Mesenchymal stem cell (in vitro differentiated cells and primary cell): ENCODE data around the gene ISX.

Source experiments
- DNase-seq: peaks from one replicate; pipeline ENCODE4 v3.0.0-alpha.2; 2013
- H2AFZ ChIP-seq: one replicate; pipeline ENCODE4 v1.6.1; 2013; ENCODE audit warnings: low read depth, mild to moderate bottlenecking, control low read depth, inconsistent platforms, low read length, moderate library complexity
- H2AK5ac ChIP-seq: 2 replicates; pipeline ENCODE4 v1.6.1; 2013; ENCODE audit warnings: low read length, moderate library complexity, mild to moderate bottlenecking, inconsistent platforms; ENCODE audit not compliant: severe bottlenecking
- H2BK120ac ChIP-seq: one replicate; pipeline ENCODE4 v1.6.1; 2013; ENCODE audit warnings: low read depth, mild to moderate bottlenecking, inconsistent platforms, low read length, moderate library complexity
- H2BK12ac ChIP-seq, 2 experiments: one replicate each; pipeline ENCODE4 v1.6.1; 2013; ENCODE audit warnings: inconsistent platforms in 2 of 2, low read length in 2 of 2, mild to moderate bottlenecking in 2 of 2, moderate library complexity in 2 of 2, control low read depth in 1 of 2
- H2BK15ac ChIP-seq: one replicate; pipeline ENCODE4 v1.6.1; 2013; ENCODE audit warnings: mild to moderate bottlenecking, low read depth, inconsistent platforms; ENCODE audit not compliant: poor library complexity, severe bottlenecking
- H2BK5ac ChIP-seq: 2 replicates; pipeline ENCODE4 v1.6.1; 2013; ENCODE audit warnings: low read depth, mild to moderate bottlenecking, low read length, control low read depth, inconsistent platforms; ENCODE audit not compliant: poor library complexity, severe bottlenecking
- H3K14ac ChIP-seq, 2 experiments: one replicate each; pipeline ENCODE4 v1.6.1; 2013; ENCODE audit warnings: inconsistent platforms in 2 of 2, low read length in 2 of 2, control low read depth in 1 of 2, mild to moderate bottlenecking in 1 of 2, moderate library complexity in 1 of 2
- H3K18ac ChIP-seq, 2 experiments: one replicate each; pipeline ENCODE4 v1.6.1; 2013; ENCODE audit warnings: inconsistent platforms in 2 of 2, low read length in 2 of 2, control low read depth in 1 of 2, low read depth in 1 of 2, mild to moderate bottlenecking in 1 of 2
- H3K23ac ChIP-seq, 2 experiments: one replicate each; pipeline ENCODE4 v1.6.1; 2013; ENCODE audit warnings: inconsistent platforms in 2 of 2, low read length in 2 of 2, mild to moderate bottlenecking in 2 of 2, moderate library complexity in 2 of 2, control low read depth in 1 of 2
- H3K27ac ChIP-seq: 2 replicates; pipeline ENCODE4 v1.5.1; 2013; ENCODE audit warnings: mild to moderate bottlenecking, moderate library complexity, low read length, control low read depth, inconsistent platforms; ENCODE audit not compliant: poor library complexity, severe bottlenecking
- H3K27me3 ChIP-seq, 2 experiments: 2 replicates each; pipeline versions ENCODE4 v1.6.1 to v1.7.0; 2013; ENCODE audit warnings: low read length in 2 of 2, mild to moderate bottlenecking in 2 of 2, moderate library complexity in 2 of 2, control low read depth in 1 of 2, inconsistent platforms in 1 of 2; ENCODE audit not compliant: control insufficient read depth in 1 of 2, insufficient read depth in 1 of 2
- H3K36me3 ChIP-seq, 2 experiments: 2 replicates each; pipeline versions ENCODE4 v1.6.1 to v1.7.0; 2013; ENCODE audit warnings: low read length in 2 of 2, control low read depth in 1 of 2, inconsistent platforms in 1 of 2, low read depth in 1 of 2, mild to moderate bottlenecking in 1 of 2; ENCODE audit not compliant: insufficient read depth in 2 of 2, control insufficient read depth in 1 of 2
- H3K4ac ChIP-seq, 2 experiments: one replicate each; pipeline ENCODE4 v1.6.1; 2013; ENCODE audit warnings: inconsistent platforms in 2 of 2, low read length in 2 of 2, mild to moderate bottlenecking in 2 of 2, moderate library complexity in 2 of 2, control low read depth in 1 of 2, low read depth in 1 of 2
- H3K4me1 ChIP-seq: 2 replicates; pipeline ENCODE4 v1.6.1; 2013; ENCODE audit warnings: low read depth, low read length, control low read depth; ENCODE audit not compliant: control insufficient read depth, insufficient read depth
- H3K4me2 ChIP-seq: 2 replicates; pipeline ENCODE4 v1.6.1; 2013; ENCODE audit warnings: low read length, mild to moderate bottlenecking, inconsistent platforms; ENCODE audit not compliant: poor library complexity, severe bottlenecking
- H3K4me3 ChIP-seq, 2 experiments: 2 replicates each; pipeline versions ENCODE4 v1.5.1 to v1.7.0; 2013; ENCODE audit warnings: low read length in 2 of 2, mild to moderate bottlenecking in 2 of 2, control low read depth in 1 of 2, low read depth in 1 of 2; ENCODE audit not compliant: insufficient read depth in 1 of 2
- H3K79me1 ChIP-seq: replicated peaks from 2 replicates; pipeline ENCODE4 v1.6.1; 2013; ENCODE audit warnings: mild to moderate bottlenecking, control low read depth, low read length, inconsistent platforms; ENCODE audit not compliant: poor library complexity, severe bottlenecking
- H3K9ac ChIP-seq: 2 replicates; pipeline ENCODE4 v1.7.0; 2013; ENCODE audit warnings: mild to moderate bottlenecking, low read length, moderate library complexity
- H3K9me3 ChIP-seq: 2 replicates; pipeline ENCODE4 v1.7.0; 2013; ENCODE audit warnings: mild to moderate bottlenecking, low read length; ENCODE audit not compliant: control insufficient read depth
- H4K8ac ChIP-seq: one replicate; pipeline ENCODE4 v1.6.1; 2013; ENCODE audit warnings: inconsistent platforms, mild to moderate bottlenecking, low read length, moderate library complexity
- H4K91ac ChIP-seq: one replicate; pipeline ENCODE4 v1.6.1; 2013; ENCODE audit warnings: mild to moderate bottlenecking, low read length, inconsistent platforms
- WGBS: methylation state at CpG from one replicate; pipeline ENCODE4 v1.1.7; 2013; ENCODE audit warnings: mixed read lengths; 5-methylcytosine and 5-hydroxymethylcytosine counted together

Gene ISX

DNA sequence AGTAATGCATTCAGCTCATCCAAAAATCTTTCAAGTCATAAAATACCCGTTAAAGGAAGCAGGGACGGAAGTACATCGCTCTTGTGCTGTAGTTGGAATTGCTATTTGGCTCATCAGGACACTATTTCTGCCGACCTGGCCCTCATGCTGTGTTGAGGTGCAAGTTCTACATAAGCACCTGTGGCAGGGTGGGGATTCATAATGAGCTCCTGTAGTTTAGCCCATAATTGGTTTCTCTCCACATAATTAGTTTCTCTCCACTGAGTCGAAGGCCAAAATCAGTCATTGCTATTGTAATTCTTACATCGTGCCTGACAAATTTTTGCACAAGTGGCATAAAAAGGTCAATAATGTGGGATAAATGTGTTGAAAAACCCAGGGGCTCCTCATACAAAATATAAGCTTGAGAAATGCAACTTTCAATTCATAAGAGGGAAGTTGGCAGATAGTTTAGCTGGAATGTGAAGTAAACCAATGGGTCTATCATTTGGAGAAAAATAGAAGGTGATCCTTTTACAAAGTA is 14.9 kb upstream of the ISX start:
- H3K23ac ChIP-seq, result no peak overlapping the region
- no peak overlapping the region for H4K91ac ChIP-seq
- H3K18ac ChIP-seq, result no peak overlapping the region
- no peaks in the 10 kb centered on the region for H3K4me1 ChIP-seq
- H2BK5ac ChIP-seq, result no peak overlapping the region
- H3K27ac ChIP-seq, result no peak overlapping the region
- H2BK120ac ChIP-seq, result no peak overlapping the region
- H2BK15ac ChIP-seq, result no peak overlapping the region
- no peak overlapping the region for H2BK12ac ChIP-seq
- no peak overlapping the region for H3K4me2 ChIP-seq
- H3K14ac ChIP-seq, result no peak overlapping the region
- no peaks in the 10 kb centered on the region for H3K36me3 ChIP-seq
- WGBS, result 77% methylated on average over 6 of the region's 6 CpGs
- H2AFZ ChIP-seq, result no peak overlapping the region
- H3K4me3 ChIP-seq, result no peak overlapping the region
- H3K4ac ChIP-seq, result no peak overlapping the region
- H3K79me1 ChIP-seq, result no peaks in the 10 kb centered on the region
- peaks cover 3% of the 10 kb centered on the region for H3K9me3 ChIP-seq
- no peak for DNase-seq
- no peaks in the 10 kb centered on the region for H3K27me3 ChIP-seq
- H2AK5ac ChIP-seq, result no peak overlapping the region
- no peak overlapping the region for H3K9ac ChIP-seq
- H4K8ac ChIP-seq, result no peak overlapping the region

DNA sequence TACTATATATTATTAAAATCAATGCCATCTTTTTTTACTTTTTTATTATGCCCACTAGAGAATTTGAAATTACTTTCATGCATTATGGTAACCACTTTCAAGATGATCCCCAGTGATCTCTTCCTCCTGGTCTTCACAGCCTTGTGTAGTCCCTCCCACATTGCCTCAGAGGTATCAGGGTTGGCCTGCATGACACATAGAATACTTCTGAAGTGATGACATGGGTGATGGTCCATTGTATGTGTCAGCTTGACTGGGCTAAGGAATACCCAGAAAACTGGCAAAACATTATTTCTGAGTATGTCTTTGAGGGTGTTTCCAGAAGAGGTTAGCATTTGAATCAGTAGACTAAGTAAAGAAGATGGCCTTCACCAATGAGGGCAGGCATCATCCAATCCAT is 14.2 kb upstream of the ISX start:
- no peaks in the 10 kb centered on the region for H3K36me3 ChIP-seq
- no peak overlapping the region for H3K18ac ChIP-seq
- no peak overlapping the region for H2AFZ ChIP-seq
- H3K4me2 ChIP-seq, result no peak overlapping the region
- H3K4me3 ChIP-seq, result no peak overlapping the region
- no peak overlapping the region for H2BK15ac ChIP-seq
- H4K8ac ChIP-seq, result no peak overlapping the region
- no peak overlapping the region for H3K14ac ChIP-seq
- H3K79me1 ChIP-seq, result no peaks in the 10 kb centered on the region
- H2BK5ac ChIP-seq, result no peak overlapping the region
- no peak overlapping the region for H3K4ac ChIP-seq
- no peak overlapping the region for H2AK5ac ChIP-seq
- H4K91ac ChIP-seq, result no peak overlapping the region
- no peak overlapping the region for H2BK12ac ChIP-seq
- DNase-seq, result no peak
- H3K27ac ChIP-seq, result no peak overlapping the region
- H3K4me1 ChIP-seq, result no peaks in the 10 kb centered on the region
- no peak overlapping the region for H3K23ac ChIP-seq
- H2BK120ac ChIP-seq, result no peak overlapping the region
- no peak overlapping the region for H3K9ac ChIP-seq
- H3K27me3 ChIP-seq, result no peaks in the 10 kb centered on the region
- H3K9me3 ChIP-seq, result peaks cover 3% of the 10 kb centered on the region

DNA sequence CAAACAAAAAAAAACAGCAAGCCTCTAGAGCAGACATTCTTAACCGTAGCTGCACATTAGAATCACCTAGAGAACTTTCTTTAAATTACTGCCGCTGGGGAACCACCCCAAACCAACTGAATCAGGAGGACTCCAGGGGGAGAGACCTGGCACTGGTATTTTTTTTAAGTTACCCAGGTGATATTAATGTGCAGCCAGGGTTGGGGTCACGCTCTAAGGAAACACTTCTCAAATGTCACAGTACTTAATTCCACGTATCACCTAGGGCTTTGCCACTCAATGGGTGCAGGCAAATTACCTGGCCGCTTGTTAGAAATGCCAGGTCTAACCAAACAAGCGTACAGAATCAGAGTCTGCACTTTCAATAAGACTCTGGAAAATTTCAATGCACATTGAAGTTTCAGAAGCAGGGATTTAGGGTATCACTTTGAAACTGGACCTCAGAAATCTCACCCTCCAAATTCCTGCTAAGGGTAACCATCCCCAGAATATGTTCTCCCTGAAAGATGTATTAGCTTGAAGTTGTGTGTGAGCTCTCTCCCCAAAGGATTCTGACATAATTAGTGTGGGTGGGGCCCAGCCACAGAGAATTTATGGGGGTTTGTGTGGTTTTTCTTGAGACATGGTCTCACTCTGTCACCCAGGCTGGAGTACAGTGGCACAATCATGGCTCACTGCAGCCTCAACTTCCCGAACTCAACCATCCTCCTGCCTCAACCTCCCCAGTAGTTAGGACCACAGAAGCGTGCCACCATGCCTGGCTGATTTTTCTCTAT is 12.7 kb upstream of the ISX start:
- Histone ChIP-seq H3K4me1 (no peaks in the 10 kb centered on the region), H2BK15ac (no peak overlapping the region), H3K4ac (no peak overlapping the region), H4K8ac (no peak overlapping the region), H2BK12ac (no peak overlapping the region), H3K14ac (no peak overlapping the region), H3K18ac (no peak overlapping the region), H3K27me3 (no peaks in the 10 kb centered on the region), H2BK5ac (no peak overlapping the region), H2AK5ac (no peak overlapping the region), H2AFZ (no peak overlapping the region), H3K36me3 (no peaks in the 10 kb centered on the region), H2BK120ac (no peak overlapping the region), H3K9ac (no peak overlapping the region), H4K91ac (no peak overlapping the region), H3K4me2 (no peak overlapping the region), H3K79me1 (no peaks in the 10 kb centered on the region), H3K23ac (no peak overlapping the region), H3K4me3 (no peak overlapping the region), H3K9me3 (no peaks in the 10 kb centered on the region), H3K27ac (no peak overlapping the region)
- WGBS, result 75% methylated on average over 8 of the region's 8 CpGs
- no peak for DNase-seq

DNA sequence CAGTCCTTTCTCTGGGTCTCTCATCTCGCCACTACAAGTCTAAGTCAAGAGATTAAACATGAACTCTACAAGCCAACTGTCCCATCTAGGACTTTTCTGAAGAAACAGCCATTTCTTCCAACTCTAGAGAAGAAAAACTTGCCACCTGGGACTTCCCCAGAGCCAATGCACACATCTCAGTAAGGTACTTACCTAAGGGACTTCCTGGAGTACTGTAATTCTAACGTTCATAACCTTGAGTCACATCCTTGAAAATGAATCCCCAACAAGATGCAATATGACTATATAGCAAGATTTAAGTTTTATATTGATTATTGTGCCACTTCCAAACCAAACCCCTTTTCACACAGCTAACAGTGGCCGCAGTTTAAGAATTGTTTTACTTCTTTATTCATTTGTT is 11.9 kb upstream of the ISX start:
- Histone ChIP-seq H3K9me3 (no peaks in the 10 kb centered on the region), H3K14ac (no peak overlapping the region)

More for the DNA sequence above, 11.9 kb upstream of the ISX start:
- Histone ChIP-seq H2AFZ (no peak overlapping the region), H3K23ac (no peak overlapping the region), H4K91ac (no peak overlapping the region), H2BK15ac (no peak overlapping the region), H3K4me1 (no peaks in the 10 kb centered on the region), H2AK5ac (no peak overlapping the region), H3K9ac (no peak overlapping the region), H4K8ac (no peak overlapping the region), H3K4me2 (no peak overlapping the region), H3K4me3 (no peak overlapping the region), H3K27me3 (no peaks in the 10 kb centered on the region), H2BK120ac (no peak overlapping the region), H3K36me3 (no peaks in the 10 kb centered on the region), H3K18ac (no peak overlapping the region), H2BK12ac (no peak overlapping the region), H3K79me1 (no peaks in the 10 kb centered on the region), H2BK5ac (no peak overlapping the region), H3K27ac (no peak overlapping the region), H3K4ac (no peak overlapping the region)
- DNase-seq, result no peak
- 59% methylated on average over 1 of the region's 3 CpGs for WGBS
